Measurements from ENCODE around the gene CYS1. TPM values are rescaled to one million over a fixed set of nuclear protein-coding genes. Genes with fewer than 3 reads are reported as not detected.

CYS1 gene
- total and polyA plus RNA-seq, 2 donors (not counting 3 experiments of a cell fraction or from before 2014, with no cell fraction given): not detected

- FAIRE-seq (no peak), DNase-seq (ENCODE audit: low read depth, low spot score) (no peak)
- TF ChIP-seq POLR2AphosphoS5 (IDR thresholded peaks at IDR 0.05; ENCODE audit: insufficient read depth, low read depth, low read length): no peak
- TF ChIP-seq JUN (IDR thresholded peaks at IDR 0.05; ENCODE audit: borderline replicate concordance, insufficient read depth, insufficient read length, low read depth): no peak
- TF ChIP-seq EZH2 (IDR thresholded peaks at IDR 0.05; ENCODE audit: borderline replicate concordance, low read depth, low read length, severe bottlenecking): no peak
- TF ChIP-seq MAX (IDR thresholded peaks at IDR 0.05; ENCODE audit: insufficient read depth, insufficient read length): no peak
- TF ChIP-seq POLR2A (IDR thresholded peaks at IDR 0.05; ENCODE audit: low read depth, low read length): no peak
- no peak for TF ChIP-seq CTCF (IDR thresholded peaks at IDR 0.05; ENCODE audit: extremely low read depth in 1 of 2, insufficient read depth in 1 of 2, low read depth in 1 of 2, low read length in 2 of 2)
- TF ChIP-seq MYC (IDR thresholded peaks at IDR 0.05; ENCODE audit: low read depth, low read length): no peak
- no peak for TF ChIP-seq GATA2 (IDR thresholded peaks at IDR 0.05; ENCODE audit: insufficient read depth, insufficient read length, low read depth, low read length)
- no peak for TF ChIP-seq FOS (IDR thresholded peaks at IDR 0.05; ENCODE audit: borderline replicate concordance, insufficient read depth, low read length)
- no peaks in the 10 kb centered on the region for H3K9me1 ChIP-seq (replicated peaks; ENCODE audit: control insufficient read depth, extremely low read depth, insufficient read depth, low read length)
- H3K9ac ChIP-seq (replicated peaks; ENCODE audit: extremely low read depth, insufficient read depth, low read length): no peak overlapping the region
- CTCF ChIA-PET: interaction anchor here (1.0 to 5.7 kb wide), 3 partner anchors 26 to 196 kb away, joined by 3 to 53 read pairs (median 8); no protein-coding TSS in a partner anchor
- H2AFZ ChIP-seq (ENCODE audit: low read depth, low read length): no peak overlapping the region
- H3K79me2 ChIP-seq (ENCODE audit: control insufficient read depth, insufficient read depth, low read length): no peaks in the 10 kb centered on the region
- intact Hi-C loops (cut with micrococcal nuclease) (no loop called here), dilution Hi-C loops (cut with MboI; ENCODE audit: extremely low pct_ligation_motif_present, low sequenced_read_pairs) (no loop called here)
- H3K27me3 ChIP-seq (ENCODE audit: control insufficient read depth in 2 of 2, insufficient read depth in 2 of 2, low read length in 2 of 2): no peaks in the 10 kb centered on the region
- no peaks in the 10 kb centered on the region for H3K9me3 ChIP-seq (replicated peaks; ENCODE audit: control insufficient read depth, insufficient read depth, low read length)
- no TSS peak for BruUV-seq (replicated peaks)
- POLR2A ChIA-PET: no interaction called here
- H3K4me3 ChIP-seq (replicated peaks in 1 of 3; ENCODE audit: insufficient read depth in 1 of 3, low read depth in 1 of 3, low read length in 3 of 3): no peak overlapping the region
- no peaks in the 10 kb centered on the region for H3K36me3 ChIP-seq (ENCODE audit: control insufficient read depth in 2 of 2, extremely low read depth in 1 of 2, insufficient read depth in 2 of 2, low read length in 2 of 2)
- H3K4me1 ChIP-seq (ENCODE audit: control insufficient read depth, extremely low read depth, insufficient read depth, low read length): no peaks in the 10 kb centered on the region
- H3K4me2 ChIP-seq (ENCODE audit: insufficient read depth, low read length): no peak overlapping the region
- no peaks in the 10 kb centered on the region for H4K20me1 ChIP-seq (replicated peaks; ENCODE audit: control insufficient read depth, extremely low read depth, insufficient read depth, low read length)
- no peak overlapping the region for H3K27ac ChIP-seq (ENCODE audit: insufficient read depth, low read depth, low read length)
Observed at GRCh38 chr2:10009271-10009810, 70.9 kb downstream of the CYS1 start.

Data from endothelial cell of umbilical vein (primary cell).